GM12891 (cell line): ENCODE data around the gene FAM193A.
A peak's percentile ranks its signal among the peaks of the same experiment; 100 is the strongest.
"Not testable (repeated sequence)": the region's sequence is repeated elsewhere in the genome, so short reads cannot be mapped to it uniquely, and the experiment has no call there.

Source experiments
- DNase-seq: peaks from one replicate; pipeline ENCODE4 v3.0.0; 2011; ENCODE audit warnings: low spot score; ENCODE audit not compliant: insufficient read length
- FAIRE-seq: peaks from 2 replicates; lab custom pipeline; 2011; peaks lifted over from hg19 to GRCh38; lab: Jason Lieb, UNC
- PAX5 ChIP-seq: IDR thresholded peaks from 2 replicates; pipeline ENCODE4 v1.6.1; 2011; ENCODE audit warnings: low read length, moderate library complexity, mild to moderate bottlenecking; ENCODE audit not compliant: insufficient read depth, severe bottlenecking
- POLR2A ChIP-seq: IDR thresholded peaks from 2 replicates; pipeline ENCODE4 v1.6.1; 2011; ENCODE audit warnings: low read depth, low read length, control low read depth
- POLR2AphosphoS5 ChIP-seq: IDR thresholded peaks from 2 replicates; pipeline ENCODE4 v1.6.1; 2011; ENCODE audit warnings: low read depth, low read length, control low read depth
- POU2F2 ChIP-seq: IDR thresholded peaks from 2 replicates; pipeline ENCODE4 v1.6.1; 2011; ENCODE audit warnings: low read depth, mild to moderate bottlenecking, control low read depth, low read length, moderate library complexity
- SPI1 ChIP-seq: IDR thresholded peaks from 2 replicates; pipeline ENCODE4 v1.6.1; 2011; ENCODE audit warnings: low read depth, low read length, control low read depth
- TAF1 ChIP-seq: IDR thresholded peaks from 2 replicates; pipeline ENCODE4 v1.6.1; 2011; ENCODE audit warnings: low read depth, low read length, control low read depth

Gene FAM193A

GRCh38 chr4:2607822-2608221 is 71.4 kb downstream of the FAM193A start:
- FAIRE-seq = peak; percentile 9
- DNase-seq = no peak
- TF ChIP-seq TAF1 = no peak
- no peak for TF ChIP-seq PAX5
- no peak for TF ChIP-seq POLR2AphosphoS5
- TF ChIP-seq SPI1 = no peak
- no peak for TF ChIP-seq POLR2A
- no peak for TF ChIP-seq POU2F2

GRCh38 chr4:2608291-2608690 is 71.8 kb downstream of the FAM193A start:
- TF ChIP-seq PAX5 (no peak), POLR2AphosphoS5 (no peak), TAF1 (no peak), POU2F2 (no peak), SPI1 (no peak), POLR2A (no peak)
- FAIRE-seq = no peak
- no peak for DNase-seq

DNA sequence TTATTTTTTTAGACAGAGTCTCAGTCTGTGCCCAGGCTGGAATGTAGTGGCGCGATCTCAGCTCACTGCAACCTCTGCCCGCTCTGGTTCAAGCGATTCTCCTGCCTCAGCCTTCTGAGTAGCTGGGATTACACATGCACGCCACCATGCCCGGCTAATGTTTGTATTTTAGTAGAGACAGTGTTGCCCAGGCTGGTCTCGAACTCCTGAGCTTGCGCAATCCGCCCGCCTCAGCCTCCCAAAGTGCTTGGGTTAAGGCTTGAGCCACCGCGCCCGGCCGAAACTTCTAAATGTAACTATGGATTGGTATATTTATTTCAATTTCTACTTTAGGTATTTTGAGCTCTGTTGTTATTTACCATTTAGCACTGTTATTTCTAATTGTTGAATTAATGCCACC is 79.4 kb downstream of the FAM193A start:
- FAIRE-seq = no peak

DNA sequence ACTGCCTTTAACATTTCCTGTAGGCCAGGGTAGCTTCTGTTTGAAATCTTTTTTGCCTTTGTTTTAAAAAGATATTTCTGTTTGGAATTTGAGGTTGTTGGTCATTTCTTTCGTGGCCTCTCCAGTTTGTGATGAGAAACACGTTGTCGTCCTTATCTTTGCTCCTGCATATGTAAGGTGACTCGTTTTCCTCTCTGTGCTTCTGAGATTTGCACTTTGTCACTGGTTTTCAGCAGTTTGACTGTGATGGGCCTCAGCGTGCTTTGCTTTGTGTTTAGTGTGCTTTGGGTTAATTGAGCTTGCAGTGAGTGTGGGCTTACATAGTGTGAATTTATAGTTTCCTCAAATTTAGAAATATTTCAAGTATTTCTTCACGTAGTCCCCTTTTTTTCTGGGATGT is 81.5 kb downstream of the FAM193A start:
- no peak for DNase-seq
- FAIRE-seq = no peak
- TF ChIP-seq POLR2AphosphoS5 (no peak), PAX5 (no peak), POU2F2 (no peak), POLR2A (no peak), SPI1 (no peak), TAF1 (no peak)

More for the DNA sequence above, 79.4 kb downstream of the FAM193A start:
- DNase-seq = no peak
- TF ChIP-seq POU2F2 = no peak
- TF ChIP-seq SPI1 = no peak
- no peak for TF ChIP-seq PAX5
- TF ChIP-seq POLR2A = no peak
- TF ChIP-seq POLR2AphosphoS5 = no peak
- no peak for TF ChIP-seq TAF1

- not testable (repeated sequence) for FAIRE-seq, DNase-seq
Measured at GRCh38 chr4:2618729-2619128, 82.3 kb downstream of the FAM193A start.

DNA sequence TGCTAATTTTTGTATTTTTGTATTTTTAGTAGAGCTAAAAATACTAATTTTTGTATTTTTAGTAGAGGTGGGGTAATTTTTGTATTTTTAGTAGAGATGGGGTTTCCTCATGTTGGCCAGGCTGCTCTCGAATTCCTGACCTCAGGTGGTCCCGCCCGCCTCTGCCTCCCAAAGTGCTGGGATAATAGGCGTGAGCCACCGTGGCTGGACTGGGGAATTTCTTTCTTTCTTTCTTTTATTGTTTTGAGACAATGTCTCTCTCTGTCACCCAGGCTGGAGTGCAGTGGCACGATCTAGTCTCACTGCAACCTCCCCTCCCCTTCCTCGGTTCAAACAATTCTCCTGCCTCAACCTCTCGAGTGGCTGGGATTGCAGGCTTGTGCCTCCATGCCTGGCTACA is 83.0 kb downstream of the FAM193A start:
- TF ChIP-seq PAX5 (no peak), POLR2AphosphoS5 (no peak), SPI1 (no peak), POLR2A (no peak), TAF1 (no peak), POU2F2 (no peak)
- FAIRE-seq (no peak), DNase-seq (no peak)

- FAIRE-seq = no peak
- TF ChIP-seq POLR2AphosphoS5 = no peak
- TF ChIP-seq TAF1 = no peak
- no peak for TF ChIP-seq POLR2A
- TF ChIP-seq SPI1 = no peak
- no peak for TF ChIP-seq POU2F2
- TF ChIP-seq PAX5 = no peak
Measured at GRCh38 chr4:2621419-2621818, 85.0 kb downstream of the FAM193A start.

GRCh38 chr4:2623442-2623841 is 87.0 kb downstream of the FAM193A start:
- no peak for FAIRE-seq
- TF ChIP-seq POU2F2 (no peak), POLR2AphosphoS5 (no peak), POLR2A (no peak), SPI1 (no peak), TAF1 (no peak)
- DNase-seq = no peak

More at GRCh38 chr4:2621419-2621818, 85.0 kb downstream of the FAM193A start:
- no peak for DNase-seq

DNA sequence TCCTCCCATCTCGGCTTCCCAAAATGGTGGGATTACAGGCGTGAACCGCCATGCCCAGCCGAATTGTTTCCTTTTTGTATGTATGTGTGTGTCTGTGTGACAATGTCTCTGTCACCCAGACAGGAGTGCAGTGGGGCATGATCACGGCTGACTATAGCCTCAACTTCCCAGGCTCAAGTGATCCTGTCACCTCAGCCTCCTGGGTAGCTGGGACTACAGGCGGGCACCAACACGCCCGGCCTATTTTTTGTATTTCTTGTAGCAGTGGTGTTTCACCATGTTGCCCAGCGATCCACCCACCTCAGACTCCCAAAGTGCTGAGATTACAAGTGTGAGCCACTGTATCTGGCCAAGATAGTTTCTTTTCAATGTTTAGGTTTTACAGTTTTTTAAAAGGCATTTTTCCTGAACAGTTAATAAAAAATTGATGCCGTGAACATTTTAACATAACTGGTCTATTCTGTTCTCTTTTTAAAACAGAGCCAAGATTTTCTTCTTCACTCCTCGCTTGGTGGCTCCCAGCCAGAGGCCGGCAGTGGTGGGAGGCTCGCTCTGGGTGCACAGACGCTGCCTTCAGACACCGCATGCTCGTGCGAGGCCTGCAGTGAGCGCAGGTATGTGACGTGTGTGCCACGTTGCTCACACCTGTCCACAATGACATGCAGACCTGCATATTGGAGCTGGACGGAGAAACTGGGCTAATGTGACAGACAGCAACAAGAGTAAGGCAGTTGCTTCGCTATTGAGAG is 88.5 kb downstream of the FAM193A start:
- no peak for TF ChIP-seq POLR2AphosphoS5
- no peak for TF ChIP-seq PAX5
- no peak for TF ChIP-seq TAF1
- TF ChIP-seq POLR2A = no peak
- no peak for TF ChIP-seq SPI1
- TF ChIP-seq POU2F2 = no peak
- DNase-seq = no peak
- peak; percentile 31 for FAIRE-seq

- FAIRE-seq (no peak), DNase-seq (no peak)
- TF ChIP-seq PAX5 (no peak), POLR2A (no peak), POU2F2 (no peak), POLR2AphosphoS5 (no peak), SPI1 (no peak)
Measured at GRCh38 chr4:2626231-2626630, 89.8 kb downstream of the FAM193A start.
